Measurements from ENCODE around the gene MYL2.

Gene MYL2

GRCh38 chr12:110936367-110937103, 16.2 kb upstream of the MYL2 start:
- TF ChIP-seq CTCF (IDR thresholded peaks at IDR 0.05; ENCODE audit: low read depth, low read length), result no peak
- no peak overlapping the region for H3K4me3 ChIP-seq (replicated peaks in 1 of 2; ENCODE audit: low read depth in 2 of 2, low read length in 2 of 2)
- DNase-seq (ENCODE audit: low read depth in 2 of 2), result no peak

- H3K4me3 ChIP-seq (replicated peaks in 1 of 2; ENCODE audit: low read depth in 2 of 2, low read length in 2 of 2), result no peak overlapping the region
- no peak for TF ChIP-seq CTCF (IDR thresholded peaks at IDR 0.05; ENCODE audit: low read depth, low read length)
- DNase-seq (ENCODE audit: low read depth in 2 of 2), result no peak
These were observed 15.2 kb upstream of the MYL2 start for GRCh38 chr12:110935588-110935987.

- TF ChIP-seq CTCF (IDR thresholded peaks at IDR 0.05; ENCODE audit: low read depth, low read length), result no peak
- no peak overlapping the region for H3K4me3 ChIP-seq (replicated peaks in 1 of 2; ENCODE audit: low read depth in 2 of 2, low read length in 2 of 2)
- DNase-seq (ENCODE audit: low read depth in 2 of 2), result peak in 1 of 2 donors; percentile 50
These were observed 13.9 kb upstream of the MYL2 start for GRCh38 chr12:110934093-110934852.

GRCh38 chr12:110933326-110933974, 13.1 kb upstream of the MYL2 start:
- TF ChIP-seq CTCF (IDR thresholded peaks at IDR 0.05; ENCODE audit: low read depth, low read length), result no peak
- DNase-seq (ENCODE audit: low read depth in 2 of 2), result no peak
- H3K4me3 ChIP-seq (replicated peaks in 1 of 2; ENCODE audit: low read depth in 2 of 2, low read length in 2 of 2), result no peak overlapping the region

GRCh38 chr12:110932046-110932445, 11.7 kb upstream of the MYL2 start:
- H3K4me3 ChIP-seq (replicated peaks in 1 of 2; ENCODE audit: low read depth in 2 of 2, low read length in 2 of 2), result no peak overlapping the region
- peak; percentile 21 to 25 for DNase-seq (ENCODE audit: low read depth in 2 of 2)
- peak; percentile 51 for TF ChIP-seq CTCF (IDR thresholded peaks at IDR 0.05; ENCODE audit: low read depth, low read length)

- H3K4me3 ChIP-seq (replicated peaks in 1 of 2; ENCODE audit: low read depth in 2 of 2, low read length in 2 of 2), result no peak overlapping the region
- TF ChIP-seq CTCF (IDR thresholded peaks at IDR 0.05; ENCODE audit: low read depth, low read length), result no peak
- peak in 1 of 2 donors; percentile 39 for DNase-seq (ENCODE audit: low read depth in 2 of 2)
These were observed 10.9 kb upstream of the MYL2 start for GRCh38 chr12:110931315-110931728.

Data from cardiac fibroblast (primary cell).